Stimulated activated CD8-positive, alpha-beta memory T cell treated with anti-CD3 and anti-CD28 coated beads, Interleukin-15, amount 100 ng/mL, for 4 hours (primary cell): ENCODE results near the gene PCDHGA5.
"Not testable (repeated sequence)": the region's sequence is repeated elsewhere in the genome, so short reads cannot be mapped to it uniquely, and the experiment has no call there.

ENCODE experiments used
- DNase-seq, 2 donors: peaks; one replicate each; pipeline ENCODE4 v3.0.0-alpha.2; 2020; ENCODE audit warnings: low read depth in 2 of 2

The PCDHGA5 gene

GRCh38 chr5:141387557-141388311 is 23.8 kb downstream of the PCDHGA5 start, which contains the start of gene PCDHGB4:
PCDHGB4 (plus strand) TSS chr5:141387698; CDS start chr5:141387885, 187 bp downstream.
- DNase-seq, result not testable (repeated sequence)

- no peak for DNase-seq
These were observed 24.7 kb downstream of the PCDHGA5 start for GRCh38 chr5:141388661-141389060.

GRCh38 chr5:141389153-141390042 is 25.4 kb downstream of the PCDHGA5 start:
- no peak for DNase-seq

- DNase-seq, result no peak
These were observed 28.7 kb downstream of the PCDHGA5 start, which contains the start of gene PCDHGA8 for GRCh38 chr5:141392429-141393198. PCDHGA8 (plus strand) TSS chr5:141392633; CDS start chr5:141392814, 181 bp downstream.

- DNase-seq, result no peak
These were observed 29.3 kb downstream of the PCDHGA5 start for GRCh38 chr5:141393267-141393666.

DNA sequence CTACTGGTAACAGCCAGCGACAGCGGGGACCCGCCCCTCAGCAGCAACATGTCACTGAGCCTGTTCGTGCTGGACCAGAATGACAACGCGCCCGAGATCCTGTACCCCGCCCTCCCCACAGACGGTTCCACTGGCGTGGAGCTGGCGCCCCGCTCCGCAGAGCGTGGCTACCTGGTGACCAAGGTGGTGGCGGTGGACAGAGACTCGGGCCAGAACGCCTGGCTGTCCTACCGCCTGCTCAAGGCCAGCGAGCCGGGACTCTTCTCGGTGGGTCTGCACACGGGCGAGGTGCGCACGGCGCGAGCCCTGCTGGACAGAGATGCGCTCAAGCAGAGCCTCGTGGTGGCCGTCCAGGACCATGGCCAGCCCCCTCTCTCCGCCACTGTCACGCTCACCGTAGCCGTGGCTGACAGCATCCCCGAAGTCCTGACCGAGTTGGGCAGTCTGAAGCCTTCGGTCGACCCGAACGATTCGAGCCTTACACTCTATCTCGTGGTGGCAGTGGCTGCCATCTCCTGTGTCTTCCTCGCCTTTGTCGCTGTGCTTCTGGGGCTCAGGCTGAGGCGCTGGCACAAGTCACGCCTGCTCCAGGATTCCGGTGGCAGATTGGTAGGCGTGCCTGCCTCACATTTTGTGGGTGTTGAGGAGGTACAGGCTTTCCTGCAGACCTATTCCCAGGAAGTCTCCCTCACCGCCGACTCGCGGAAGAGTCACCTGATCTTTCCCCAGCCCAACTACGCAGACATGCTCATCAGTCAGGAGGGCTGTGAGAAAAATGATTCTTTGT is 30.6 kb downstream of the PCDHGA5 start:
- DNase-seq, result not testable (repeated sequence)

DNA sequence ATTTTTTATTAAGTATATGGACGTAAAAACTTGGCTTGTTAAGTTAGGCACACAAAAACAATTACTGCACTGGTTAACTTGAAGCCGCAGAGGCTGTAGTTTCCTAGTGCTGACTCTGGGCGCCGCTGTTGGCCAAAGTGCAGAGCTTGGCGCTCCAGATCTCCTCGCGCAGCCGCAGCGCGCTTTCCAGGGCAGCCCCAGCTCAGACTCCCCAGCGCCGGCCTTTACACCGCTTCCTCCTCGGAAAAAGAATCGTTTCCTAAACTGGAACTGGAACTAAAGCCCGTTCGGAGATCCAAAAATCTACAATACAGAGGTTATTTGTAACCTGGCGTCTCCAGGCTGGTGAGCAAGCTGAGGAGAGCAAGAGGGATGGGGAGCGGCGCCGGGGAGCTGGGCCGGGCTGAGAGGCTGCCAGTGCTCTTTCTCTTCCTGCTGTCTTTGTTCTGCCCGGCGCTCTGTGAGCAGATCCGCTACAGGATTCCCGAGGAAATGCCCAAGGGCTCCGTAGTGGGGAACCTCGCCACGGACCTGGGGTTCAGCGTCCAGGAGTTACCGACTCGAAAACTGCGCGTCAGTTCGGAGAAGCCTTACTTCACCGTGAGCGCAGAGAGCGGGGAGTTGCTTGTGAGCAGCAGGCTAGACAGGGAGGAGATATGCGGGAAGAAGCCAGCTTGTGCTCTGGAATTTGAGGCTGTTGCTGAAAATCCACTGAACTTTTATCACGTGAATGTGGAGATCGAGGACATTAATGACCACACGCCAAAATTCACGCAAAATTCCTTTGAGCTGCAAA is 34.0 kb downstream of the PCDHGA5 start, which contains the start of gene PCDHGB5:
TSS of gene PCDHGB5 (plus strand) at position 192 of the 796 bp plus-strand sequence. CDS start at position 373, 181 bp downstream.
- not testable (repeated sequence) for DNase-seq

- DNase-seq, result no peak
These were observed 34.6 kb downstream of the PCDHGA5 start for GRCh38 chr5:141398608-141399007.

- no peak for DNase-seq
These were observed 35.7 kb downstream of the PCDHGA5 start for GRCh38 chr5:141399555-141400258.

DNA sequence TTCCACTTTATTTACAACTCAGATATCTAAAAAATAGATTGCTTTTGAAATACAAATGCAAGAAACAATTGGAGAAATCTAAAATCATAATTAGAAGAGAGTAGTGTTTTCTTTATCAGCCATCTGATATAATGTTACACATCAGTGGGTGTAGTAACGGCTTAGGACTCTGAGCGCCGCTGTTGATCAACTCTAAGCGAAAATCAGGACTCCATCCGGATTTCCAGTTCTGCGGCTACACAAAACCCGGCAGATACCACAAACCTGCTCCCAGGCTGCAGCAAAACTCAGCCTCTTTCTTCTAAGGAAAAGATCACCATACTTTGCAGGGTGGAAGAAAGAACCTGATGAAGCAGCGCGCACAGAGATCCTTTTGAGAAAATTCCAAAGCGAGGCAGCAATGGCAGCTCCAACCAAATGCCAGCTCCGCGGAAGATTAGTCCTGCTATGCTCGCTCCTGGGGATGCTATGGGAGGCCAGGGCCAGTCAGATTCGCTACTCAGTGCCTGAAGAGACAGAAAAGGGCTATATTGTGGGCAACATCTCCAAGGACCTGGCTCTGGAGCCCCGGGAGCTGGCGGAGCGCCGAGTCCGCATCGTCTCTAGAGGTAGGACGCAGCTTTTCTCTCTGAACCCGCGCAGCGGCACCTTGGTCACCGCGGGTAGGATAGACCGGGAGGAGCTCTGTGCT is 38.7 kb downstream of the PCDHGA5 start, which contains the start of gene PCDHGA9:
TSS of gene PCDHGA9 (plus strand) at position 226 of the 691 bp plus-strand sequence. CDS start at position 401, 175 bp downstream.
- DNase-seq, result no peak

DNA sequence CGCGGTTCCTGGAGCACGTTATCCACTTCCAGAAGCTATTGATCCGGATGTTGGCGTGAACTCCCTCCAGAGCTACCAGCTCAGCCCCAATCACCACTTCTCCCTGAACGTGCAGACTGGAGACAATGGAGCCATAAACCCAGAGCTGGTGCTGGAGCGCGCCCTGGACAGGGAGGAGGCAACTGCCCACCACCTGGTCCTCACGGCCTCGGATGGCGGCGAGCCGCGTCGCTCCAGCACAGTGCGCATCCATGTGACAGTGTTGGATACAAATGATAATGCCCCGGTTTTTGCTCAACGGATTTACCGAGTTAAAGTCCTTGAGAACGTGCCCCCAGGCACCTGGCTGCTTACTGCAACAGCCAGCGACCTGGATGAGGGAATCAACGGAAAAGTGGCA is 39.4 kb downstream of the PCDHGA5 start:
- DNase-seq, result no peak

DNA sequence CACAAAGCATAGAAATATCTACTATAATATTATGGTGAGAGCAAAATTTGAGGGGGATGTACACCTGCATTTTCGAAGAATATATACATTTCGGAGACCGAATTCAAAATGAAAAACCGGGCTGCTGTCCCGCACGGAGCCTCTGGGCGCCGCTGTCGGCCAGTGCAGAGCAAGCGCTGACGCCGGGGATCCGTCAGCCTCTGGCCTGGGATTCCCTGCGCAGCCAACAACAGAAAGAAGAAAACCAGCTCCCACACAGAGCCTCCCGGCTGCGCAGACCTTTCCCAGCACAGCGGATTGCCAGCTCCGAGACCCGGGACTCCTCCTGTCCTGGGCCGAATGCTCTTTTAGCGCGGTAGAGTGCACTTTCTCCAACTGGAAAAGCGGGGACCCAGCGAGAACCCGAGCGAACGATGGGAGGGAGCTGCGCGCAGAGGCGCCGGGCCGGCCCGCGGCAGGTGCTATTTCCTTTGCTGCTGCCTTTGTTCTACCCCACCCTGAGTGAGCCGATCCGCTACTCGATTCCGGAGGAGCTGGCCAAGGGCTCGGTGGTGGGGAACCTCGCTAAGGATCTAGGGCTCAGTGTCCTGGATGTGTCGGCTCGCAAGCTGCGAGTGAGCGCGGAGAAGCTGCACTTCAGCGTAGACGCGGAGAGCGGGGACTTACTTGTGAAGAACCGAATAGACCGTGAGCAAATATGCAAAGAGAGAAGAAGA is 44.0 kb downstream of the PCDHGA5 start, which contains the start of gene PCDHGB6:
TSS of gene PCDHGB6 (plus strand) at position 232 of the 716 bp plus-strand sequence. CDS start at position 414, 182 bp downstream.
- DNase-seq, result not testable (repeated sequence)

DNA sequence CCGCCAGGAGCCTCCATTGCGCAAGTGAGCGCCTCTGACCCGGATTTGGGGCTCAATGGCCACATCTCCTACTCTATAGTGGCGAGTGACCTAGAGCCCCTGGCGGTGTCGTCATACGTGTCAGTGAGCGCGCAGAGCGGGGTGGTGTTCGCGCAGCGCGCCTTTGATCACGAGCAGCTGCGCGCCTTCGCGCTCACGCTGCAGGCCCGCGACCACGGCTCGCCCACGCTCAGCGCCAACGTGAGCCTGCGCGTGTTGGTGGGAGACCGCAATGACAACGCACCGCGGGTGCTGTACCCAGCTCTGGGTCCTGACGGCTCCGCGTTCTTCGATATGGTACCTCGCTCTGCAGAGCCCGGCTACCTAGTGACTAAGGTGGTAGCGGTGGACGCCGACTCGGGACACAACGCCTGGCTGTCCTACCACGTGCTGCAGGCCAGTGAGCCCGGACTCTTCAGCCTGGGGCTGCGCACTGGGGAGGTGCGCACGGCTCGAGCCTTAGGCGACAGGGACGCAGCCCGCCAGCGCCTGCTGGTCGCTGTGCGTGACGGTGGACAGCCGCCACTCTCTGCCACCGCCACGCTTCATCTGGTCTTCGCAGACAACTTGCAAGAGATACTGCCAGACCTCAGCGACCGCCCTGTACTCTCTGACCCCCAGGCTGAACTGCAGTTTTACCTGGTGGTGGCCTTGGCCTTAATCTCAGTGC is 45.8 kb downstream of the PCDHGA5 start:
- DNase-seq, result no peak

DNA sequence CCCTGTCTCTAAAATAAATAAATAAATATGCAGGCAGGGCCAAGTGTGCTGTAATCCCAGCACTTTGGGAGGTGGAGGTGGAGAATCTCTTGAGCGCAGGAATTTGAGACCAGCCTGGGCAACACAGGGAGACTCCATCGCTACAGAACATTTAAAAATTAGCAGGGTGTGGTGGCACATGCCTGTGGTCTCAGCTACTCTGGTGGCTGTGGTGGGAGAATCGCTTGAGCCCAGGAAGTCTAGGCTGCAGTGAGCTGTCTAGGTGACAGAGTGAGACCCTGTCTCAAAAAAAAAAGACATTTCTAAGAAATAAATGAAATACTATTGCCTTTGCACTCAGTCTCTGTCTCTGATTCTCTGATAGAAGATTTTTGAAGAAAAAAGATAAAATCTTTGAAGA is 47.6 kb downstream of the PCDHGA5 start:
- no peak for DNase-seq

GRCh38 chr5:141412854-141413539 is 49.0 kb downstream of the PCDHGA5 start, which contains the start of gene PCDHGA10:
PCDHGA10 (plus strand) TSS chr5:141412987; CDS start chr5:141413176, 189 bp downstream.
- no peak for DNase-seq

DNA sequence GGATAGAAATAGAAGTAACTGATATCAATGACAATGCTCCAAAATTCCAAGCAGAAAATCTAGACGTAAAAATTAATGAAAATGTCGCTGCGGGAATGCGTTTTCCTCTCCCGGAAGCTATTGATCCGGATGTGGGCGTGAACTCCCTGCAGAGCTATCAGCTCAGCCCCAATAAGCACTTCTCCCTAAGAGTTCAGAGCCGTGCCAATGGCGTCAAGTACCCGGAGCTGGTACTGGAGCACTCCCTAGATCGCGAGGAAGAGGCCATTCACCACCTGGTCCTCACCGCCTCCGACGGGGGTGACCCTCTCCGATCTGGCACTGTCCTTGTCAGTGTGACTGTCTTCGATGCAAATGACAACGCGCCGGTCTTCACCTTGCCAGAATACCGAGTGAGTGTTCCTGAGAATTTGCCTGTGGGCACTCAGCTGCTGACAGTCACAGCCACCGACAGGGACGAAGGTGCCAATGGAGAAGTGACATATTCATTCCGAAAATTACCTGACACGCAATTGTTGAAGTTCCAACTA is 49.6 kb downstream of the PCDHGA5 start:
- no peak for DNase-seq
